HepG2 (cell line): ENCODE data around the gene ATF6. TPM values are rescaled to one million over a fixed set of nuclear protein-coding genes. Genes with fewer than 3 reads are reported as not detected.

Source experiments
- ATF5 ChIP-seq: sonication (generic); formaldehyde crosslinking; IDR thresholded peaks from 2 replicates; pipeline ENCODE4 v1.4.0; 2020; ENCODE audit warnings: mild to moderate bottlenecking, low read depth, missing genetic modification reagents
- FOXO4 ChIP-seq: sonication (generic); formaldehyde crosslinking; conservative IDR thresholded peaks from 2 replicates; pipeline ENCODE4 v1.8.1; 2023; ENCODE audit warnings: missing genetic modification reagents
- HCFC1 ChIP-seq: fragments of 150-350 bp; IDR thresholded peaks from 2 replicates; pipeline ENCODE4 v1.6.1; 2014; ENCODE audit warnings: low read depth, low read length
- HNF1A ChIP-seq, 2 experiments: sonication (generic) in 1 of 2; formaldehyde crosslinking in 1 of 2; IDR thresholded peaks; 2 replicates each; pipeline versions ENCODE4 v1.4.0 to v1.6.1; 2016 to 2020; ENCODE audit warnings: borderline replicate concordance in 1 of 2, low read depth in 1 of 2, mild to moderate bottlenecking in 1 of 2, missing genetic modification reagents in 1 of 2
- HNRNPLL ChIP-seq: fragments of 200-400 bp; formaldehyde crosslinking; IDR thresholded peaks from 2 replicates; pipeline ENCODE4 v1.6.1; 2017; ENCODE audit warnings: mild to moderate bottlenecking, low read depth, low read length; ENCODE audit not compliant: poor library complexity, severe bottlenecking
- HOXD1 ChIP-seq: sonication (generic); formaldehyde crosslinking; IDR thresholded peaks from 2 replicates; pipeline ENCODE4 v1.5.0; 2020; ENCODE audit warnings: missing genetic modification reagents
- KLF15 ChIP-seq: sonication (generic); formaldehyde crosslinking; IDR thresholded peaks from 2 replicates; pipeline ENCODE4 v1.8.1; 2023; ENCODE audit warnings: borderline replicate concordance, mild to moderate bottlenecking, inconsistent platforms, missing genetic modification reagents, mixed read lengths
- NFAT5 ChIP-seq: sonication (generic); formaldehyde crosslinking; IDR thresholded peaks from 2 replicates; pipeline ENCODE4 v1.4.0; 2020; ENCODE audit warnings: missing genetic modification reagents
- POLR2AphosphoS2 ChIP-seq: IDR thresholded peaks from 2 replicates; pipeline ENCODE4 v1.6.1; 2011; ENCODE audit warnings: low read depth, low read length, improper control_type of control experiment
- RXRB ChIP-seq: IDR thresholded peaks from 2 replicates; pipeline ENCODE4 v1.6.1; 2016; ENCODE audit warnings: borderline replicate concordance, missing genetic modification reagents, missing compliant biosample characterization
- SAFB2 ChIP-seq: sonication (generic); formaldehyde crosslinking; IDR thresholded peaks from 2 replicates; pipeline ENCODE4 v1.5.1; 2020; ENCODE audit warnings: missing genetic modification reagents, low read depth, mild to moderate bottlenecking, borderline replicate concordance
- ZNF136 ChIP-seq: sonication (generic); formaldehyde crosslinking; IDR thresholded peaks from 2 replicates; pipeline ENCODE4 v1.8.1; 2022; ENCODE audit warnings: low read depth, mild to moderate bottlenecking, moderate library complexity, missing genetic modification reagents
- ZNF251 ChIP-seq: sonication (generic); formaldehyde crosslinking; IDR thresholded peaks from 2 replicates; pipeline ENCODE4 v1.9.0; 2021; ENCODE audit warnings: mild to moderate bottlenecking, missing genetic modification reagents
- ZNF253 ChIP-seq: sonication (generic); formaldehyde crosslinking; IDR thresholded peaks from 2 replicates; pipeline ENCODE4 v1.8.0; 2022; ENCODE audit warnings: mild to moderate bottlenecking, missing genetic modification reagents, borderline replicate concordance
- ZNF274 ChIP-seq: sonication (generic); formaldehyde crosslinking; IDR thresholded peaks from 2 replicates; pipeline ENCODE4 v1.5.1; 2020; ENCODE audit warnings: mild to moderate bottlenecking, missing genetic modification reagents
- ZSCAN25 ChIP-seq: sonication (generic); formaldehyde crosslinking; IDR thresholded peaks from 2 replicates; pipeline ENCODE4 v1.8.0; 2022; ENCODE audit warnings: mild to moderate bottlenecking, missing genetic modification reagents
- polyA plus RNA-seq, 8 experiments: library from polyadenylated mRNA; depleted of rRNA in 3 of 8; stranded (reverse) in 7 of 8; unstranded in 1 of 8; fragments of >200 nt; fragmentation: Illumina TruSeq in 4 of 8; extraction: Trizol in 4 of 8; gene quantifications; 2 replicates each; pipeline versions ENCODE4 v1.2.1 to v1.2.3, GENCODE V29; 2011 to 2016; ENCODE audit warnings: low read depth in 4 of 8, missing spikeins in 1 of 8, mixed read lengths in 1 of 8; ENCODE audit not compliant: insufficient read depth in 1 of 8
- total RNA-seq, 5 experiments: library from RNA; depleted of rRNA; stranded (reverse); fragments of >200 nt; fragmentation: Illumina TruSeq; extraction: Trizol; gene quantifications; 2 replicates each; pipeline ENCODE4 v1.2.3, GENCODE V29; 2016; ENCODE audit warnings: low read depth in 1 of 5

ATF6 gene
- total and polyA plus RNA-seq, 2 of the 13 experiments (the other 11 are each of a cell fraction or from before 2014, with no cell fraction given), result 13.2 to 14.5 TPM

GRCh38 chr1:161766102-161766981 is at the start of gene ATF6 (continued):
- TF ChIP-seq NFAT5 (0 out of 2 replicates have a peak, but pooled peaks have one; percentile 52), ZNF136 (CRISPR knock-in tag) (no peak), HNF1A (IDR thresholded peaks at IDR 0.05; ENCODE audit: low read depth) (peak; percentile 63; the same call in 1 of the 2 replicates), HNF1A (CRISPR knock-in tag; IDR thresholded peaks at IDR 0.05; ENCODE audit: borderline replicate concordance) (peak; percentile 67; the same call in 1 of the 2 replicates), ZNF253 (CRISPR knock-in tag) (no peak), HNRNPLL (no peak), HOXD1 (CRISPR knock-in tag) (no peak), KLF15 (CRISPR knock-in tag) (no peak), POLR2AphosphoS2 (no peak), ZSCAN25 (CRISPR knock-in tag) (peak; percentile 37; the same call in 1 of the 2 replicates), ATF5 (CRISPR knock-in tag) (no peak), SAFB2 (no peak), ZNF251 (CRISPR knock-in tag) (no peak), HCFC1 (peak; percentile 56; the same call in 1 of the 2 replicates), ZNF274 (CRISPR knock-in tag) (no peak), FOXO4 (CRISPR knock-in tag) (no peak), RXRB (CRISPR knock-in tag) (peak; percentile 59)
